HG02642 (cell line): ENCODE data around the gene ATP6V0A1.
A peak's percentile ranks its signal among the peaks of the same experiment; 100 is the strongest.
"Not testable (repeated sequence)": the region's sequence is repeated elsewhere in the genome, so short reads cannot be mapped to it uniquely, and the experiment has no call there.

Experiments
- ATAC-seq: cut with Tn5 transposase; IDR thresholded peaks from one replicate; pipeline ENCODE4 v1.9.1; 2021; ENCODE audit warnings: mild to moderate bottlenecking; ENCODE audit not compliant: unreplicated experiment, poor library complexity

Gene ATP6V0A1

GRCh38 chr17:42536372-42537155, 77.9 kb downstream of the ATP6V0A1 start:
- peak; percentile 66 for ATAC-seq

DNA sequence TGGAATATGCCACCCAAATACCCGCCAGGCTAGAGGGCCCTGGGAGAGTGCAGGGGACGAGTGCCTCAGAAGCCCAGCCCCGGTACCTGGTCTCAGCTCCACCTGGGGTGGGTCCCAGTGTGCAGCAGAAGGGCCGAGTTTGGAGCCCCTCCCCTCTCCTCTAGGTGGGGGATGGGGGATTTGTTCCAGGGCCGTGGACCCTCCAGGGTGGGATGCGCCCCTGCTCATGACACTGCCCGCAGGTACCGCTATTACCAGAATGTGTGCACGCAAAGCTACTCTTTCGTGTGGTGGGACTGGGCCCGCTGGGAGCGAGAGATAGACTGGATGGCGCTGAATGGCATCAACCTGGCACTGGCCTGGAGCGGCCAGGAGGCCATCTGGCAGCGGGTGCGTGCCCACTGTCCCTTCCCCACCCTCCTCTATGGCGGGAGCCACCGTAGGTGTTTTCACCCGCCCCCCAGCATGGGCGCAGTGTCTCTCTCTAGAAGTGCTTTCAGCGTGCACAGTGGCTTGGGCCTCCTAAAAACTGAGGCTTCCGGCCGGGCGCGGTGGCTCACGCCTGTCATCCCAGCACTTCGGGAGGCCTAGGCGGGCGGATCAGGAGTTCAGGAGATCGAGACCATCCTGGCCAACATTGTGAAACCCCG, 78.6 kb downstream of the ATP6V0A1 start:
- ATAC-seq: no peak

- no peak for ATAC-seq
These were observed 79.3 kb downstream of the ATP6V0A1 start for GRCh38 chr17:42537826-42538451.

DNA sequence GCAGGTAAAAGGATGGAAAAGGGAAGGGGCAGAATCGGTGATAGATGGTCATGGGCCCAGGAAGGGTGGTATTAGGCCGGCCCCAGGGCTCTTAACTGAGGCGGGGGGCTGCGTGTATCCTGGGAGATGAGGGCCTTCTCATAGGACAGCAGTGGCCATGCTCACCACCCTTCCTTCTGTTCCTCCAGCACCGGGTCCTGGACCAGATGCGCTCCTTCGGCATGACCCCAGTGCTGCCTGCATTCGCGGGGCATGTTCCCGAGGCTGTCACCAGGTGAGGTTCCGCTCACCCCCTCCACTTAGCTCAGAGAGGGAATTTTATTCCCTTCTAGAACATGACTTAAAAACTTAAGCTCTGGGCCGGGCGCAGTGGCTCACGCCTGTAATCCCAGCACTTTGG, 79.8 kb downstream of the ATP6V0A1 start:
- no peak for ATAC-seq

GRCh38 chr17:42540558-42540957, 81.9 kb downstream of the ATP6V0A1 start:
- not testable (repeated sequence) for ATAC-seq

- no peak for ATAC-seq
These were observed 82.6 kb downstream of the ATP6V0A1 start for GRCh38 chr17:42541041-42541833.

GRCh38 chr17:42543190-42544079, 84.8 kb downstream of the ATP6V0A1 start:
- ATAC-seq: no peak

- ATAC-seq: no peak
These were observed 86.2 kb downstream of the ATP6V0A1 start for GRCh38 chr17:42544874-42545283.

DNA sequence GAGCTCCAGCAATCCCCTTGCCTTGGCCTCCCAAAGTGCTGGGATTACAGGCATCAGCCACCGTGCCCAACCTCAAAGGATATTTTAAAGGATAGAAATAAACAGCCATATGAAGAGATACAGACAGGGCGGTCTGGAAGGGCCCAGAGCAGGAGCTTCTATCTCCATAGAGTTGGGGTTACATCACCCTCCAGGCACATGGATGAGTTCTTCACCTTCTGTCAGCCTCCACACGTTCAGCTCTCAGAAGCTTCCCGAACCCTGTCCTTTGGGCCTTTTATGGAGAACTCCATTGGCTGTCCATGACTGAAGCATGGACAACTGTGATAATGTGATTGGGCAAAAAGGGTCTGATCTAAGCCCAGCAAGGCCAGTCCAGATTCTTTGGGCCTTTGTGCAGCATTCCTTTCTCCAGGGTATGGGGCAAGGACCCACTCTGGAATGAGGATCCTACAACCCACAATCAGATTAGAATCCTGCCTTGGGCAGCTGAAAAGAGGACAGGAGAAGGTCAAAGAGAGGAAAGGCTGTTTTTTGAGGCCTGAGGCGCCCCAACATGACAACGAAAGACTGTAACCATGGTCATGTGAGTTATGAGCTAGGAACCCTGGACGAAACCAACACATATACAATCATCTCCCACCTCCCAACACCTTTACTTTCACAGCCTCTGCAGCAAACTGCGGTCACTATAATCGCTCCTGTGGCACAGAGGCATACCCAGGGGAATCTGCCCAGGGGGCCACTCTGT, 87.3 kb downstream of the ATP6V0A1 start:
- not testable (repeated sequence) for ATAC-seq

GRCh38 chr17:42547001-42547461, 88.4 kb downstream of the ATP6V0A1 start:
- ATAC-seq: no peak

DNA sequence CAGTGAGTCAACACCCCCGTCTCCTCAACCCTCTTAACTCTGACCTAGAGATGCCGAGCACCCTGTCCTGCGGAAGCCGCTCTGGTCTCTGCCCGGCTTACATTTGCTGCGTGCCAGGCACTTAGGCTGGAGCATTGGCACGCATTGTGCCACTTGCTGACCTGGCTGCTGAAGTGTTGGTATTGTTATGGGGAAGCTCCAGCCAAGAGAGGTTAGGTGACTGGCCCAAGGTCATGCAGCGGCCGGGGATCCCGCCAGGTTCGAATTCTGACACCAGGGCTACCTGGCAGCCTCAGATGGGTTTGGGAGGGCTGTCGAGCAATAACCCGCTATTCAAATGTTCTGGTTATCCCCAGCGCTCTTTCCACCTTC, 89.0 kb downstream of the ATP6V0A1 start:
- ATAC-seq: no peak

DNA sequence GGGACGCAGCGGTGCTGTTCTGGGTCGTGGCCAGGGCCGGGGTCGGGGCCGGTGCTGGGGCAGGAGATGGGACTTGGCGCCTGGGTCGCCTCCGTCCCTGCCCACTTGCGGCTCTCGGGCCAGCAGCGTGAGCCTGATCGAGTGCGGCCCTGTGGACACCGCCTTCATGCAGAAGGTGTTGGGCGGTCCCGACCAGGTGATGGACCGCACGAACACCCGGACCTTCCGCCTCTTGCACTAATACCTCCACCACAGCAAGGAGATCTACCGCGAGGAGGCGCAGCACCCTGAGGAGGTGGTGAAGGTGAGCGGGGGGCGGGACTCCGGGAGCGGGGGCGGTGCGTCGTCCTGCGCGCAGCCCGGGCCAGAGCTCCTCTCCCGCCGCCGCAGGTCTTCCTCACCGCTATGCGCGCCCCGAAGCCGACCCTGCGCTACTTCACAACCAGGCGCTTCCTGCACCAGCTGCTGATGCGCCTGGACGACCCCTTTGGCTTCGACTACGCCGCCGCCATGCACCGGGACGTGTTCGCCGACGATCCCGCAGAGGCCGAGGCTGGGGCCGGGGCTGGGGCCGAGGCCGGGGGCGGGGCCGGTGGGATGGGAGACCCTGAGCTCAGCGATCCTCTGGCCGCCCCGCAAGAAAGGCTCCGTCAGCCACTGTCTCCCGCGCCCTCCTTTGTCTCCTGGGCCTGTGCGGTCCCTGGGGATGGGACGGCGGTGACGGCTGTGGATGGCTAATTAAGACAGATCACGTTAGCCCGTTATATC, 89.6 kb downstream of the ATP6V0A1 start:
- no peak for ATAC-seq

DNA sequence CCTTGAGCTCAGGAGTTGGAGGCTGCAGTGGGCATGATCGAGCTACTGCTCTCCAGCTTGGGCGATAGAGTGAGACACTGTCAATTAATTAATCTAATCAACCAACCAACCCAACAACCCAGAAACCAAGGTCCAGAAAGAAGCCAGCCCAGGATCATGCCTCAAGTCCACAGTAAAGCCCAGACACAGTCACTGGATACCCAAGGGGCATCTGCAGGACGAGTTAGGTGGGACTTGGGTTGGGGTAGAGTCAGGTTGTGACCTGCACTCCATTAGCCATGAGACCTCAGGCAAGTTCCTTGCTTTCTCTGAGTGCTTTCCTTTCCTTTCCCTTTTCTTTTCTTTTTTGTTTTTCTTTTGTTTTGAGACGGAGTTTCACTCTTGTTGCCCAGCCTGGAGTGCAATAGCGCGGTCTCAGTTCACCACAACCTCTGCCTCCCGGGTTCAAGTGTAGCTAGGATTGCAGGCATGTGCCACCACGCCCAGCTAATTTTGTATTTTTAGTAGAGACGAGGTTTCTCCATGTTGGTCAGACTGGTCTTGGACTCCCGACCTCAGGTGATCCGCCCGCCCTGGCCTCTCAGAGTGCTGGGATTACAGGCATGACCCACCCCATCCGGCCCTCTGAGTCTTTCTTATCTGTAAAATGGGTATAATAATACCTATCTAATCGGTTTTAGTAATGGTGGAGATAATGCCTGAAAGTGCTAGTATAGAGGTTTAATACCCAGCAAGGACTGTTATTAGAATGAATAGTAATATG, 90.5 kb downstream of the ATP6V0A1 start:
- no peak for ATAC-seq

- not testable (repeated sequence) for ATAC-seq
These were observed 94.1 kb downstream of the ATP6V0A1 start, which contains the start of gene HSD17B1 for GRCh38 chr17:42552736-42553135. Gene HSD17B1 (plus strand): TSS chr17:42552923. CDS start chr17:42552934, 11 bp downstream.

GRCh38 chr17:42553161-42553818, 94.6 kb downstream of the ATP6V0A1 start:
- no peak for ATAC-seq

GRCh38 chr17:42553866-42554249, 95.2 kb downstream of the ATP6V0A1 start:
- ATAC-seq: peak; percentile 3
